Stimulated activated CD4-positive, alpha-beta T cell treated with anti-CD3 and anti-CD28 coated beads, Interleukin-2, amount 100 ng/mL, for 24 hours (primary cell): ENCODE results near the gene ASB14.

Experiments
- DNase-seq, 2 donors: peaks; one replicate each; pipeline ENCODE4 v3.0.0-alpha.2; 2020

ASB14 gene

DNA sequence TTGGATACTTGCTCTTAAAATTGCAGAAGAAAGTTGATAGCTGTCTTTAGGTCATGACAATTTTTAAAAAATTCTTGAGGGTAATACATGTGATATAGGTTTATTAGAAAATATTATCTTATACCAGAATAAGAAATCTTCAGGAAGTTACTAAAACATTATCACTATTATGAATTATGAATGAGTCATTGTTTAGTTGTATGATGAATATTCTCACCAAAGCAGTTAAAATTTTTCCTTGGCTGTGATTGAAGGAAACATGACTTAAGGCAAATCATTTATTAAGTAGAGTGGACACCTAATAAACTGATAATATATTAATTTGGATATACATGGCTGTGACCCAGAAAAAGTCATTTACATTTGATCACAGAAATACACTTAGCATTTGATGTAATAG is 34.8 kb downstream of the ASB14 start:
- no peak for DNase-seq

DNA sequence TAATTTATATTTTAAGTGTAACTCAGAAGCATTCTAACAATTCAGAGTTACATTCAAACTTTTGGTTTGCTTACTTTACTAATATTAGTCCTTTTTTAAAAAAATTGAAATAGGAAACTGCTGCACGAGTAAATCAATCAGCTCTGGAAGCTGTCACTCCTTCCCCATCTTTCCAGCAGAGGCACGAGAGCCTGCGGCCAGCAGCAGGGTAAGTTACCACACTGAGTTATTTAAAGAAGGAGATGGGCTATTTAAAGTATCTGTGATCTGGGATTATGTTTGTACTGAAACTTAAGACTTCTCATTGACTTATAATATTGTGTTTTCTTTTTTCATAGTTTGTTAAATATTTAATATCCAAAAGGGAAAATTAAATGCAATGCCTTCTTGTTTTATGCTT is 35.6 kb downstream of the ASB14 start:
- no peak for DNase-seq

DNA sequence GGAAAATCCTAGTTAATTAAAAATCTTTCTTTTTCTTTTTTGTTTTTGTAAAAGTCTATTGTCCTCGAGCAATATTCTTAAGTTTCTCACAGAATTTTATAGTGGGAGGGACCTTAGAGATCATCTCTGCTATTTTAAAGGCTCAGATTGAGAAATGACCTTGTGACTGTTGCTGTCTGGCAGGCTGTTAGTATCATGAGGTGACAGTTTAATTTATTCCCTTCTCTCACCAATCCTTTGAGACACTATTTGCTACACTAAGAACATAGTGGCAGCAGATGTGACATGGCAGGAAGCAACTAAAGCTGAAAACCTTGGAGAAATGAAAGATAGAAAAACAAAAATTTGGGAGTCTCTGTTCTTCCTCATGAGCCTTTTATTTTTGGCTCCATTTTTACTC is 40.1 kb downstream of the ASB14 start:
- no peak for DNase-seq

DNA sequence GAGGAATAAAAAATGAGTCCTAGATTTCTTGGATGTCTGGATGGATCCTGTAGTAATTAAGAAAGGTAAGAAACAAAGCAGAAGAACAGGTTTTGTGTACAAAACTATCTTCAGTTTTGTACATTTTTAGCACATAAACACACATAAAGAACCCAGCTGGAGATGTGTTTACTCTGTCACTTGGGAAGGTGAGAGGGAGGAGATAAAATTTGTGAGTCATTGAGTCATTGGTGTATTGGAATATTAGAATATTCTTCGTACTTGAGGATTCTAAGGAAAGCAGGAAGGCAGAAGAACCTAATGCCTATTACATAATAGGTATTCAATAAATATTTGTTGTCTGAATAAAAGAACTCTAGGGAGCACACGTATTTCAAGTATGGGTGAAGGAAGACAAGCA is 47.5 kb downstream of the ASB14 start:
- no peak for DNase-seq

DNA sequence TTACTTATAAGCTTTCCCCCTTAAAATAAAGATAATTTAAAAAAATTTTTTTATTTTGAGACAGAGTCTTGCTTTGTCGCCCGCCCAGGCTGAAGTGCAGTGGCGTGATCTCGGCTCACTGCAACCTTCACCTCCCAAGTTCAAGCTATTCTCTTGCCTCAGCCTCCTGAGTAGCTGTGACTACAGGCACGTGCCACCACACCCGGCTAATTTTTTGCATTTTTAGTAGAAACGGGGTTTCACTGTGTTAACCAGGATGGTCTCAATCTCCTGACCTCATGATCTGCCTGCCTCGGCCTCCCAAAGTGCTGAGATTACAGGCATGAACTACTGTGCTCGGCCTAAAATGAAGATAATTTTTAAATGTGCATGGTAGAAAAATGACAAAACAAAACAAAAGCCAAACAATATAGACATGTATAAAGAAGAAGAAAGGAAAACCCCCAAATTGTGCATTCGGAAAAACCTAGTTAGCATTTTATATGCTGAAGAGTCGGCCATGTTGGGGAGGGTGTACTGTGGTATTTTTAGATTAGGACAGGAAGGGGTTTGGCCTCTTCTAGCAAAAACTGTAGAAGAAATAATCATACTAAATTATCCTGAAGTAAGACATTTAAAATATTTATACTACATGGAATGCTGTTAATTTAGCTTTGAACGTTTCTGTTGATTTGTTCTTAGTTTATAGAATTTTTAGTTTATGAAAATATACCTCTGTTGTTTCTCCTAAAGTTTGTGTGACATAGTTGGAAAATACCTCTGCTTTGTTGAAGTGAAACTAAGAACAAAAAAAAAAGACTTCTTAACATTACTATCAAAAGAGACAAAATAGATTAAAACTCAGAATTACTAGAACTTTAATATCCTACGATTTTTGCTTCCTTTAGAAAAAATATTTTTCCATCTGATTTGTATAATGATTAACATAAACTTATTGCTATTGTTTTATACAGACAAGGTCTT is 57.6 kb downstream of the ASB14 start:
- DNase-seq, result no peak

DNA sequence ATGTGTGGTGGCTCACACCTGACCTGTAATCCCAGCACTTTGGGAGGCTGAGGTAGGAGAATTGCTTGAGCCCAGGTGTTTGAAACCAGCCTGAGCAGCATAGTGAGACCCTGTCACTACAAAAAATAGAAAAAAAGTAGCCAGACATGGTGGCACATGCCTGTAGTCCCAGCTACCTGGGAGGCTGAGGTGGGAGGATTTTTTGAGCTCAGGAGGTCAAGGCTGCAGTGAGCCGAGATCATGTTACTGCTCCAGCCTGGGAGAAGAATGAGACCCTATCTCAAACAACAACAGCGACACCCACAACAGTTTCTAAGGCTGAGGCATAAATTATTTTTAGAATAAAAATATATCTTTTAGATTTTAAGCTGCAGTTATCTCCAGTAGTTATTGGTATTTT is 58.7 kb downstream of the ASB14 start:
- no peak for DNase-seq

DNA sequence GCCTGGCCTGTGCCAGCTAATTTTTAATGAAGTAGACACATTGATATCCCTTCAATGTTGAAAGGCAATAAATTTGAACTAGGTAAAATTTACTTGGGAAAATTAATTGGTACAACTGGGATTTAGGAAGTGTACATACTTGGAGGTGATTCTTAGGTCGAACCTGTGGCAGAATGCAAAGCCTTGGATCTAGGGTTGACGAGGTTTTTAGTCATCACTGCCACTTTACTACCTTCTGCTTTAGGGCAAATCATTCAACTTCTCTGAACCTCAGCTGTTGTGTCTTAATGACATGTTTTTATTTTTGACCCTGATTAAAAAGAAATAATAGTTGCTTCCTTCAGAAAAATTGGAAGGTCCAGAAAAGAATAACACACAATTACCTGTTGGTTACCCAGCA is 62.5 kb downstream of the ASB14 start:
- DNase-seq, result no peak

DNA sequence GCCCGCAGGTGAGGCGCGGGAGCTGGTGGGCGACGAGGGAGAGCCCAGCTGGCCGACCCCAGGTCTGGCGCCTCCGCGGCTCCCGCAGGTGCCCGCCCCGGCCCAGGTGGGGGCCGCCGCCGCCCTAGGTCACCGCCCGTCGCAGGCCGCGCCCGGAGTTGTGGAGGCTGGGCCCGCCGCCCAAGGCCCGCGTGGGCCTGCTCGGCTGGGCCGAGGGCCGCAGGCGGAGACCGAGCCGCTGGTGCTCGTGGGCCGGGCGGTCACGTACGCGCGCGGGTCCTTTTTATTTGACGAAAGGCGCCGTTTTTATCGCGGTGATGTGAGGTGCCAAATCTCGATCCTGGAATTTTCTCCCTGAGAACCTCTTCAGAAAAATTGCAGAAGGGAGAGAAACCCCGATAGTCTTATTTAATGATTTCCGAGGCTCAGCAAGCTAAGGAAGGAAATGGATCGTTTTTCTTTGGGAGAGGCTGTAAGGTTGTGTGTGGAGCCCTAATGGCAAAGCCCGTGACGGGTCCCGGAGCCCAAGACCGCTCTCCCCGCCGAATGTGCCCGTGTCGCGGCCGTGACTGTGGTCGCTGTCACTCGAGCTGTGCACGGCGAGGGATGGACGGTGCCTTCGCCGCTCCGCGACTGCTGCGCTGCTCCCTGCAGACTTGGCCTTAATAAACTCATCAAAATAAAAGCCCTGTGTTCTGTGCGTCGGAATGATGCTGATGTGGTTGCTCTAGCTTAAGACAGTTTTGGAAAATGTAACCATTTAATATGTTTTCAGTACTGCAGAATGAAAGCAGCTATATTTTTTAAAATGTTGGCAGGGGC is 64.3 kb downstream of the ASB14 start:
- DNase-seq, result peak; percentile 43 to 54

DNA sequence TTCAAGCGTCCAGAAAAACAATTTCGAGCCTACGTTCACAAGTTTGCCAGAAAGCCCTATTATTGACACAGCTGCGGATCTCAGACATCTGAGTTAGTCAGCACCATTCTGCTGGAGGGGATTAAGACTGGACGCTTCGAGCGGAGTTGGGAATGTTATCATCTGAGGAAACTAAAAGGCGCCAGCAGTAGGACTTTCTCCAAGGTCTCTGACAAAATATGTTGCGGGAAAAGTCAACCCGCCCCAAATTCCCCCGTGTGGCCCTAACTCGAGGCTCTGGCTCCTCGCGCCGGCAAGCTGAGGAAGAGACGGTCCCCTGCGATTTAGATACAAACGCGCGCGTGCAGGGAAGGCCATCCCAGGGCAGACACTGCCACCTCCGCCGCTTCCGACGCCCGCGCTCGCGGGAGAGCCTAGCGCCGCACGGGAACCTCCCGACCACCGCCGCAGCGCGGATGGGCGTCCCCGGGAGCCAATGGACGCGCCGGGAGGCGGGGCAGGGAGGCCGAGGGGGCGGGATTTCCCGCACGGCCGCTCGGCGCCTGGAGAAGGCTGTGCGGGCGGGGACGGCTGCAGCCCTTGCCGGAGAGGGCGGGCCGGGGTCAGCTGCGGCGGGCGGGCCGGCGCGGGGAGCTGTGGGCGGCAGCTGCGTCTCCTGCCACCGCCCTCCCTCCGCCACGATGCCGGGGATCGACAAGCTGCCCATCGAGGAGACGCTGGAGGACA is 65.1 kb downstream of the ASB14 start, which contains the start of gene APPL1:
APPL1 (plus strand) TSS at position 526 of the 726 bp plus-strand sequence; CDS start at position 681, 155 bp downstream.
- DNase-seq, result peak; percentile 89 to 95

DNA sequence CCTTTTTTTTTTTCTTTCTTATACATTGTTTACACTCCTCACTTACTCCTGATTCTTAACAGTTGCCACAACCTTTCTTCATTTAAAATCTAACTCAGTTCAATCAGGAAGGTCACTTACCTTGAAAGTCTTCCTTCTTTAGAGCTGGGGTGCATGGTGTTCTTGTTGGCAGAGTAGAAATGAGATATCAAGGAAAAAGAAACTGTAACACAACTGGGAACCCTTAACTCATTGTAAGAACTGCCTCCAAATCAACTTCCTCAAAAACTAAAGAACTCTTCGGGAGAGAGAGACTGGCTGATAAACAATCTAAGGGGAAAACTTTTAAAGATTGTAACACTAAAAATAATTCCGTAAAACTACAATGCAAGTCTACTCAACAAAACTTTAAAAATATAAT is 66.3 kb downstream of the ASB14 start:
- no peak for DNase-seq

DNA sequence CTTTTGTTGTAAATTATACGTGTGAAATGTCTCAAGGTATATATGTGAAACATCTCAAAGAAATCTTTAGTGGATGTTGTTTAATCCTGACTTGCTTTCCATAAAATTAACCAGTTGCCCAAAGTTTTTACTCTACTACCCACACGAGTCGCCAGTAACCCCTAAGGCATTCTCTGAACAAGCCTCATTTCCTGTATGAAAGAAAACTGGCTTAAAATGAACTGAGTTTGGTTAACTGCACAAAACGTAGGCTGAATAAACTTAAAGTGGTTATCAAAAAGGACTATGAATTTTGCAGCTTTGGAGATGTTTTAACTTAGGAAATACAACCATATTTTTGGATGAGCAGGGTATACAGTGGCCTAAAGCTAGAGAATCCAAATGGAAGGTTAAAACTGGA is 67.6 kb downstream of the ASB14 start:
- DNase-seq, result no peak

DNA sequence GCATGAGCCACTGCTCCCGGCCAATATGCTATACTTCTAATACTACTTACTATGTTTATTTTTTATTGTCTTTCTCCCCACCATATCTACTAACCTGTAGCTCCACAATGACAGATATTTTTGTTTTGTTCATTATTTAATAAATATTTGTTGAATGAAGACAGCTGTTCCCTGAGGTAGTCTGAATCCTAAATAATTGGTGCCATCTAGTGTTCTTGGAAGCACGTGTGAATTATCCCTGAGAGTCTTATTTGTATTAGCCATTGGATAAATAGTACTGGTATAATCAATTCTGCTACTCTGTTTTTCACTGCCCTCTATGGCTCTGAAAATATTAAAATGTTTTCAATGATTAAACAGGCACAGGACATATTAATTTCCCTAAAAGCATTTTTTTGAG is 70.6 kb downstream of the ASB14 start:
- DNase-seq, result no peak
